Measurements from ENCODE around the gene MVB12B.

MVB12B gene

DNA sequence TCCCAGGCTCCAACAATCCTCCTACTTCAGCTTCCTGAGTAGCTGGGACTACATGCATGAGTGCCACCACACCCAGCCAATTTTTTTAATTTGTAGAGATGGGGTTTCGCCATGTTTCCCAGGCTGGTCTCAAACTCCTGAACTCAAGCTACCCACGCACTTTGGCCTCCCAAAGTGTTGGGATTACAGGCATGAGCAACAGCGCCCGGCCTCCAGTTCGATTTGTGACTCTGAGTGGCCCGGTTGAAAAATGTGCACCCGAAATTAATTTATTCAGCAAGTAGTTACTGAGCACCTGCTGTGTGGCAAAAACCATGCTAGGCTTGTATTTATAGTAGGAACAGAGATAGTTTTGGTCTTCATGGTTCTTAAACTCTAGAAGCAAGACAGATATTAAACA lies 58.3 kb downstream of the MVB12B start:
- Histone ChIP-seq H3K9ac (ENCODE audit: low read length) (no peak overlapping the region), H3K27me3 (ENCODE audit: low read length) (no peaks in the 10 kb centered on the region), H3K4me3 (ENCODE audit: insufficient read depth, low read length, poor library complexity, severe bottlenecking) (no peak overlapping the region), H4K20me1 (ENCODE audit: low read depth, low read length) (no peaks in the 10 kb centered on the region), H3K9me2 (replicated peaks; ENCODE audit: insufficient read depth, low read length) (no peaks in the 10 kb centered on the region), H3F3A (ENCODE audit: insufficient read depth) (no peaks in the 10 kb centered on the region), H3K36me3 (ENCODE audit: low read length) (no peaks in the 10 kb centered on the region), H3K4me2 (ENCODE audit: low read depth, low read length, poor library complexity, severe bottlenecking) (no peak overlapping the region), H3K9me3 (ENCODE audit: insufficient read depth, low read length) (no peaks in the 10 kb centered on the region), H2AFZ (ENCODE audit: low read depth, low read length, severe bottlenecking) (no peak overlapping the region), H3K27ac (ENCODE audit: low read depth, low read length) (no peak overlapping the region), H3K79me2 (ENCODE audit: insufficient read depth, low read length) (no peaks in the 10 kb centered on the region)
- TF ChIP-seq EZH2phosphoT487 (conservative IDR thresholded peaks at IDR 0.05; ENCODE audit: low read length), result no peak
- TF ChIP-seq, protein P1, sequence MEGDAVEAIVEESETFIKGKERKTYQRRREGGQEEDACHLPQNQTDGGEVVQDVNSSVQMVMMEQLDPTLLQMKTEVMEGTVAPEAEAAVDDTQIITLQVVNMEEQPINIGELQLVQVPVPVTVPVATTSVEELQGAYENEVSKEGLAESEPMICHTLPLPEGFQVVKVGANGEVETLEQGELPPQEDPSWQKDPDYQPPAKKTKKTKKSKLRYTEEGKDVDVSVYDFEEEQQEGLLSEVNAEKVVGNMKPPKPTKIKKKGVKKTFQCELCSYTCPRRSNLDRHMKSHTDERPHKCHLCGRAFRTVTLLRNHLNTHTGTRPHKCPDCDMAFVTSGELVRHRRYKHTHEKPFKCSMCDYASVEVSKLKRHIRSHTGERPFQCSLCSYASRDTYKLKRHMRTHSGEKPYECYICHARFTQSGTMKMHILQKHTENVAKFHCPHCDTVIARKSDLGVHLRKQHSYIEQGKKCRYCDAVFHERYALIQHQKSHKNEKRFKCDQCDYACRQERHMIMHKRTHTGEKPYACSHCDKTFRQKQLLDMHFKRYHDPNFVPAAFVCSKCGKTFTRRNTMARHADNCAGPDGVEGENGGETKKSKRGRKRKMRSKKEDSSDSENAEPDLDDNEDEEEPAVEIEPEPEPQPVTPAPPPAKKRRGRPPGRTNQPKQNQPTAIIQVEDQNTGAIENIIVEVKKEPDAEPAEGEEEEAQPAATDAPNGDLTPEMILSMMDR (IDR thresholded peaks at IDR 0.05; ENCODE audit: insufficient read depth, low read length, poor library complexity, severe bottlenecking), result no peak

DNA sequence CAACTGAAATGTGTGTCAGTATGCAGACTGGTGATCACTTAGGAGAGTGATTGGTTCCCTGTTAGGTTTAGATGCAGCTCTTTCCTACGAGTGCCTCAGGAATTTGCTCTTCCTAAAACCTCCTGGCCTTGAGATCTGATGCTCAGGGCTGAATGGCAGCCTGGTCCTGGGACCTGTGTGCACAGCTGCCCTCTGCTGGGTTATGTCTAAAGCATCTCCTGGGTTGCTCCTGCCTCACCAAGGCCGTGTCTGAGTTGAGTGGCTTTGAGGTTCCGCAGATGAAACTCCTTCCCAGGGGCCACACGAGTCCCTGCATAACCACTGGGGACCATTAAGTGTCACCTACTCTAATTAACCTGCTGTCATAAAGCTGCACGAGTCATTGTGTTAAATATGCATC lies 59.5 kb downstream of the MVB12B start:
- H3K36me3 ChIP-seq (ENCODE audit: low read length), result no peaks in the 10 kb centered on the region
- no peaks in the 10 kb centered on the region for H3K79me2 ChIP-seq (ENCODE audit: insufficient read depth, low read length)
- no peak overlapping the region for H3K27ac ChIP-seq (ENCODE audit: low read depth, low read length)
- TF ChIP-seq EZH2phosphoT487 (conservative IDR thresholded peaks at IDR 0.05; ENCODE audit: low read length), result no peak
- TF ChIP-seq, protein P1 (IDR thresholded peaks at IDR 0.05; ENCODE audit: insufficient read depth, low read length, poor library complexity, severe bottlenecking), result no peak
- no peaks in the 10 kb centered on the region for H4K20me1 ChIP-seq (ENCODE audit: low read depth, low read length)
- no peaks in the 10 kb centered on the region for H3K27me3 ChIP-seq (ENCODE audit: low read length)
- no peak overlapping the region for H3K9ac ChIP-seq (ENCODE audit: low read length)
- no peaks in the 10 kb centered on the region for H3K9me3 ChIP-seq (ENCODE audit: insufficient read depth, low read length)
- no peaks in the 10 kb centered on the region for H3K9me2 ChIP-seq (replicated peaks; ENCODE audit: insufficient read depth, low read length)
- no peaks in the 10 kb centered on the region for H3F3A ChIP-seq (ENCODE audit: insufficient read depth)
- no peak overlapping the region for H3K4me3 ChIP-seq (ENCODE audit: insufficient read depth, low read length, poor library complexity, severe bottlenecking)
- no peak overlapping the region for H2AFZ ChIP-seq (ENCODE audit: low read depth, low read length, severe bottlenecking)
- H3K4me2 ChIP-seq (ENCODE audit: low read depth, low read length, poor library complexity, severe bottlenecking), result no peak overlapping the region

DNA sequence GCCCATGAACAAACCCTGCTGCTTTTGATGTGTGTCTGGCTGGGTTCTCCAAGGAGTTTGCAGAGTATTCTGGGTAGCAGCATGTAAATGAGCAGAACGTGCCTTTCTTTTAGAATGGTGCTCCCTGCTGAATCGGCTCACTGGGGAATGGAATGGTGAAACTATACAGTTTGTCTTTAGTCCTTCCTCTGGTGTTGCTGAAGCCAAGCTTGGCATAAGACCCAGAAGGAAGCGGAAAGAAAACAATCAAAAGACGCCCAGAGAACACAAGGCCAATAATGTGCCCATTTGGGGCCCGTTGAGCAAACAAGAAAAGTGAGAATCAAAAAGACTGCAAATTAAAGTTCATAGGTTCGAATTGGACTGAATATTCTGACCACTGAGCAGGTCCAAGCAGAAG lies 60.1 kb downstream of the MVB12B start:
- H3K27ac ChIP-seq (ENCODE audit: low read depth, low read length), result no peak overlapping the region
- no peak overlapping the region for H3K4me3 ChIP-seq (ENCODE audit: insufficient read depth, low read length, poor library complexity, severe bottlenecking)
- H3K27me3 ChIP-seq (ENCODE audit: low read length), result no peaks in the 10 kb centered on the region
- no peak overlapping the region for H3K9ac ChIP-seq (ENCODE audit: low read length)
- no peaks in the 10 kb centered on the region for H3K9me2 ChIP-seq (replicated peaks; ENCODE audit: insufficient read depth, low read length)
- no peaks in the 10 kb centered on the region for H3K9me3 ChIP-seq (ENCODE audit: insufficient read depth, low read length)
- no peaks in the 10 kb centered on the region for H3K36me3 ChIP-seq (ENCODE audit: low read length)
- no peak for TF ChIP-seq EZH2phosphoT487 (conservative IDR thresholded peaks at IDR 0.05; ENCODE audit: low read length)
- TF ChIP-seq, protein P1 (IDR thresholded peaks at IDR 0.05; ENCODE audit: insufficient read depth, low read length, poor library complexity, severe bottlenecking), result no peak
- no peak overlapping the region for H3K4me2 ChIP-seq (ENCODE audit: low read depth, low read length, poor library complexity, severe bottlenecking)
- no peaks in the 10 kb centered on the region for H4K20me1 ChIP-seq (ENCODE audit: low read depth, low read length)
- H2AFZ ChIP-seq (ENCODE audit: low read depth, low read length, severe bottlenecking), result no peak overlapping the region
- no peaks in the 10 kb centered on the region for H3K79me2 ChIP-seq (ENCODE audit: insufficient read depth, low read length)
- H3F3A ChIP-seq (ENCODE audit: insufficient read depth), result no peaks in the 10 kb centered on the region

All from SU-DHL-6 (cell line).